HG02588 (cell line): ENCODE data around the gene FARS2.
"Not testable (repeated sequence)": the region's sequence is repeated elsewhere in the genome, so short reads cannot be mapped to it uniquely, and the experiment has no call there.

Source experiments
- ATAC-seq: cut with Tn5 transposase; IDR thresholded peaks from one replicate; pipeline ENCODE4 v1.9.1; 2021; ENCODE audit warnings: mild to moderate bottlenecking, moderate library complexity; ENCODE audit not compliant: unreplicated experiment

Gene FARS2

GRCh38 chr6:5772408-5773120 lies 511.3 kb downstream of the FARS2 start:
- no peak for ATAC-seq

GRCh38 chr6:5776104-5776503 lies 514.8 kb downstream of the FARS2 start:
- ATAC-seq, result no peak

GRCh38 chr6:5776706-5777390 lies 515.5 kb downstream of the FARS2 start:
- ATAC-seq, result no peak

GRCh38 chr6:5778317-5778857 lies 517.1 kb downstream of the FARS2 start:
- ATAC-seq, result peak; percentile 70

- no peak for ATAC-seq
Measured at GRCh38 chr6:5778906-5779305, 517.6 kb downstream of the FARS2 start.

- ATAC-seq, result no peak
Measured at GRCh38 chr6:5781019-5781418, 519.7 kb downstream of the FARS2 start.

GRCh38 chr6:5781966-5782556 lies 520.7 kb downstream of the FARS2 start:
- no peak for ATAC-seq

- ATAC-seq, result no peak
Measured at GRCh38 chr6:5782783-5783547, 521.7 kb downstream of the FARS2 start.

GRCh38 chr6:5783584-5784089 lies 522.3 kb downstream of the FARS2 start:
- ATAC-seq, result no peak

- no peak for ATAC-seq
Measured at GRCh38 chr6:5785249-5785648, 523.9 kb downstream of the FARS2 start.

GRCh38 chr6:5786321-5786968 lies 525.1 kb downstream of the FARS2 start:
- no peak for ATAC-seq

GRCh38 chr6:5786969-5787720 lies 525.8 kb downstream of the FARS2 start:
- no peak for ATAC-seq

GRCh38 chr6:5789426-5789825 lies 528.1 kb downstream of the FARS2 start:
- not testable (repeated sequence) for ATAC-seq

- ATAC-seq, result not testable (repeated sequence)
Measured at GRCh38 chr6:5796555-5796954, 535.2 kb downstream of the FARS2 start.

- ATAC-seq, result not testable (repeated sequence)
Measured at GRCh38 chr6:5806406-5806805, 545.1 kb downstream of the FARS2 start.

GRCh38 chr6:5809450-5809849 lies 548.1 kb downstream of the FARS2 start:
- no peak for ATAC-seq

- no peak for ATAC-seq
Measured at GRCh38 chr6:5811997-5812396, 550.7 kb downstream of the FARS2 start.

- no peak for ATAC-seq
Measured at GRCh38 chr6:5813625-5814027, 552.3 kb downstream of the FARS2 start.

GRCh38 chr6:5814116-5814515 lies 552.8 kb downstream of the FARS2 start:
- no peak for ATAC-seq

- no peak for ATAC-seq
Measured at GRCh38 chr6:5814901-5815300, 553.6 kb downstream of the FARS2 start.
